PC-9 (cell line): ENCODE data around the gene PLCB3. TPM values are rescaled to one million over a fixed set of nuclear protein-coding genes. Genes with fewer than 3 reads are reported as not detected.

ENCODE experiments used
- BruUV-seq: library from RNA; stranded (reverse); fragments of 400-500 nt; replicated peaks from 2 replicates; lab custom pipeline; 2021; lab: Mats Ljungman, UMichigan
- CTCF ChIA-PET: fragments of 300-600 bp; sonication (Branson Sonifier 250); formaldehyde crosslinking; loops from one replicate; lab custom pipeline; 2022; ENCODE audit warnings: antibody characterized with exemption; lab: Charles Lee
- POLR2A ChIA-PET: fragments of 300-600 bp; sonication (Branson Sonifier 250); formaldehyde crosslinking; loops from one replicate; lab custom pipeline; 2022; ENCODE audit warnings: antibody characterized with exemption; ENCODE audit not compliant: unreplicated experiment; lab: Charles Lee
- DNase-seq, 2 experiments: peaks; one replicate each; pipeline versions ENCODE4 v3.0.0 to v3.0.0-alpha.2; 2015 to 2022; ENCODE audit warnings: mixed read lengths in 1 of 2
- H2AFZ ChIP-seq: fragments of 200-600 bp; sonication (generic); 2 replicates; pipeline ENCODE4 v1.8.1; 2017; ENCODE audit warnings: antibody characterized with exemption
- H3F3A ChIP-seq: fragments of 200-600 bp; sonication (generic); 2 replicates; pipeline ENCODE4 v1.8.1; 2017; ENCODE audit warnings: antibody characterized with exemption, mild to moderate bottlenecking, low read depth; ENCODE audit not compliant: insufficient read depth
- H3K27ac ChIP-seq: fragments of 200-600 bp; sonication (generic); 2 replicates; pipeline ENCODE4 v1.6.1; 2016; ENCODE audit warnings: mixed run types
- H3K27me3 ChIP-seq: fragments of 200-600 bp; sonication (generic); 2 replicates; pipeline ENCODE4 v1.6.1; 2016; ENCODE audit warnings: low read depth, mixed run types; ENCODE audit not compliant: insufficient read depth
- H3K36me3 ChIP-seq: fragments of 200-600 bp; sonication (generic); 2 replicates; pipeline ENCODE4 v1.6.1; 2016; ENCODE audit warnings: low read depth, mixed run types
- H3K4me1 ChIP-seq: fragments of 200-600 bp; sonication (generic); replicated peaks from 2 replicates; pipeline ENCODE4 v1.6.1; 2016; ENCODE audit warnings: mixed run types; ENCODE audit not compliant: insufficient read depth
- H3K4me2 ChIP-seq: fragments of 200-600 bp; sonication (generic); 2 replicates; pipeline ENCODE4 v1.6.1; 2017; ENCODE audit warnings: mixed run types
- H3K4me3 ChIP-seq: fragments of 200-600 bp; sonication (generic); 2 replicates; pipeline ENCODE4 v1.6.1; 2016; ENCODE audit warnings: mixed run types
- H3K79me2 ChIP-seq: fragments of 200-600 bp; sonication (generic); 2 replicates; pipeline ENCODE4 v1.6.1; 2017; ENCODE audit warnings: low read depth, mixed run types
- H3K9me2 ChIP-seq: fragments of 200-600 bp; sonication (generic); 2 replicates; pipeline ENCODE4 v1.8.1; 2017; ENCODE audit warnings: mild to moderate bottlenecking; ENCODE audit not compliant: insufficient read depth
- H3K9me3 ChIP-seq: fragments of 200-600 bp; sonication (generic); 2 replicates; pipeline ENCODE4 v1.8.1; 2016; ENCODE audit warnings: low read depth; ENCODE audit not compliant: insufficient read depth
- H4K20me1 ChIP-seq: fragments of 200-600 bp; sonication (generic); 2 replicates; pipeline ENCODE4 v1.8.1; 2017; ENCODE audit not compliant: insufficient read depth
- EZH2 ChIP-seq: fragments of 200-600 bp; sonication (generic); IDR thresholded peaks from 2 replicates; pipeline ENCODE4 v1.8.0; 2017; ENCODE audit warnings: antibody characterized with exemption, low read depth
- intact Hi-C: fragments of 100-400 bp; cut with micrococcal nuclease; formaldehyde crosslinking; loops from one replicate; pipeline ENCODE4 v1.10.0; 2022; ENCODE audit not compliant: unreplicated experiment
- total RNA-seq: library from RNA; stranded (reverse); gene quantifications from 2 replicates; pipeline ENCODE4 v1.2.3, GENCODE V29; 2021
- TF ChIP-seq, protein P1 (sequence below): fragments of 200-600 bp; sonication (generic); conservative IDR thresholded peaks from 2 replicates; pipeline ENCODE4 v1.6.1; 2017; ENCODE audit warnings: mixed run types, antibody characterized with exemption, mild to moderate bottlenecking, moderate library complexity

Gene PLCB3
- total RNA-seq, 1 experiment from 2014 or later, result 79.6 TPM

DNA sequence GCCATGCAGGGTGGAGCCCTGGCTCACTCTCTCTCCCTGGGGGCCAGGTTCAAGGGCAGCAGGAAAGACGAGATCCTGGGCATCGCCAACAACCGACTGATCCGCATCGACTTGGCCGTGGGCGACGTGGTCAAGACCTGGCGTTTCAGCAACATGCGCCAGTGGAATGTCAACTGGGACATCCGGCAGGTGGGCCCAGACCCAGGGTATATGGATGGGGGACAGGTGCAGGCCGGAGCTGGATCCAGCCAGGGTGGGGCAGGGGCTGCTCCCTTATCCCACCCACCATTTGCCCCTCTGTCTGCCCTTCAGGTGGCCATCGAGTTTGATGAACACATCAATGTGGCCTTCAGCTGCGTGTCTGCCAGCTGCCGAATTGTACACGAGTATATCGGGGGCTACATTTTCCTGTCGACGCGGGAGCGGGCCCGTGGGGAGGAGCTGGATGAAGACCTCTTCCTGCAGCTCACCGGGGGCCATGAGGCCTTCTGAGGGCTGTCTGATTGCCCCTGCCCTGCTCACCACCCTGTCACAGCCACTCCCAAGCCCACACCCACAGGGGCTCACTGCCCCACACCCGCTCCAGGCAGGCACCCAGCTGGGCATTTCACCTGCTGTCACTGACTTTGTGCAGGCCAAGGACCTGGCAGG is 28.2 kb upstream of the PLCB3 start:
- H3K9me3 ChIP-seq, result no peaks in the 10 kb centered on the region
- ChIA-PET POLR2A (no interaction called here), CTCF (interaction anchor here (0.6 kb wide), 2 partner anchors 133 to 277 kb away, joined by 6 to 7 read pairs; no protein-coding TSS in a partner anchor)
- H3K27ac ChIP-seq, result no peak overlapping the region
- H2AFZ ChIP-seq, result no peak overlapping the region
- no peak overlapping the region for H3K4me2 ChIP-seq
- H3K27me3 ChIP-seq, result no peaks in the 10 kb centered on the region
- no peaks in the 10 kb centered on the region for H3K36me3 ChIP-seq
- H4K20me1 ChIP-seq, result peaks cover 3% of the 10 kb centered on the region
- no peak for TF ChIP-seq EZH2
- H3F3A ChIP-seq, result peaks cover 19% of the 10 kb centered on the region
- peaks cover 32% of the 10 kb centered on the region for H3K79me2 ChIP-seq
- no peak for DNase-seq
- no peaks in the 10 kb centered on the region for H3K9me2 ChIP-seq
- peaks cover 20% of the 10 kb centered on the region for H3K4me1 ChIP-seq
- no TSS peak for BruUV-seq
- intact Hi-C loops, result no loop called here
- H3K4me3 ChIP-seq, result no peak overlapping the region

DNA sequence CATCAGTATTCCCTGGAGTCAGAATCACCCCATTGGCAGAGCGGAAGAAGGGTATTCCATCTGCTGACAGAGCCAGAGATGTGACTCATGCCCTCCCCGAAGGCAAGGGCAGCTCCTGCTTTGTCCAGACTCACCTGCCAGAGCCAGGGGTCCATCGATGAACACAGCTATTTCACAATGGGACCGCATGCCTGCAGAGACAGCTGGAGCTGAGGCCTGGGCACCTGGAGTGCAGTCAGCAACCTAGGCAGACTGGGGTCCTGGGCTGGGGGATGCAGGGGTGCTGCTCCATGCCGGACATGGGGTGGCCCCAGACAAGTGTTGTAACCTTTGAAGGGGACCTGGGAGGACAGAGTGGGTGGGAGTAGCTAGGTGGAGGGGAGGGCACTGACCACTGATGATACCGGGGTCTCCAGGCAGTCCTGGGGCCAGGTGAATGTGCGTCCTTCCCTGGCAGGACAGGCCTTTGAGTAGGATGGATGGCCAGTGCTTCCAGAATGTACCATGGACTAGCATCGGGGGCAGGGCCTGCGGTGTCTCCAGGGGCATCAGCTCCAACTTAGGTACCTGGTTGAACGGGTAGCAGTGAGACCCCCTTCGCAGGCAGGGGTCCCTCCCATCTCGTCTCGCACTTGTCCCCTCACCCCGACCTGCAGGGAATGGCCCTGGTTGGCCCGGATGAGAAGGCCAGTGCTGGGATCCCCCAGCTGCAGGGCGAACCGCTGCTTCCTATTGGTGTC is 27.0 kb upstream of the PLCB3 start:
- no peak overlapping the region; the same call in 1 of the 2 replicates for H3K4me2 ChIP-seq
- no peak overlapping the region for H3K27ac ChIP-seq
- no peak overlapping the region for H2AFZ ChIP-seq
- H3F3A ChIP-seq, result peaks cover 23% of the 10 kb centered on the region
- CTCF ChIA-PET, result interaction anchor here (0.5 to 1.3 kb wide), 2 partner anchors 20 to 191 kb away, joined by 3 read pairs; no protein-coding TSS in a partner anchor
- no peaks in the 10 kb centered on the region for H3K27me3 ChIP-seq
- H3K9me2 ChIP-seq, result no peaks in the 10 kb centered on the region
- H3K36me3 ChIP-seq, result no peaks in the 10 kb centered on the region
- H3K4me1 ChIP-seq, result peaks cover 22% of the 10 kb centered on the region
- peaks cover 34% of the 10 kb centered on the region for H3K79me2 ChIP-seq
- DNase-seq, result peak in 1 of 2 experiments; percentile 34
- H4K20me1 ChIP-seq, result peaks cover 3% of the 10 kb centered on the region
- intact Hi-C loops, result no loop called here
- H3K9me3 ChIP-seq, result no peaks in the 10 kb centered on the region
- no peak overlapping the region for H3K4me3 ChIP-seq
- no peak for TF ChIP-seq EZH2
- TF ChIP-seq, protein P1, sequence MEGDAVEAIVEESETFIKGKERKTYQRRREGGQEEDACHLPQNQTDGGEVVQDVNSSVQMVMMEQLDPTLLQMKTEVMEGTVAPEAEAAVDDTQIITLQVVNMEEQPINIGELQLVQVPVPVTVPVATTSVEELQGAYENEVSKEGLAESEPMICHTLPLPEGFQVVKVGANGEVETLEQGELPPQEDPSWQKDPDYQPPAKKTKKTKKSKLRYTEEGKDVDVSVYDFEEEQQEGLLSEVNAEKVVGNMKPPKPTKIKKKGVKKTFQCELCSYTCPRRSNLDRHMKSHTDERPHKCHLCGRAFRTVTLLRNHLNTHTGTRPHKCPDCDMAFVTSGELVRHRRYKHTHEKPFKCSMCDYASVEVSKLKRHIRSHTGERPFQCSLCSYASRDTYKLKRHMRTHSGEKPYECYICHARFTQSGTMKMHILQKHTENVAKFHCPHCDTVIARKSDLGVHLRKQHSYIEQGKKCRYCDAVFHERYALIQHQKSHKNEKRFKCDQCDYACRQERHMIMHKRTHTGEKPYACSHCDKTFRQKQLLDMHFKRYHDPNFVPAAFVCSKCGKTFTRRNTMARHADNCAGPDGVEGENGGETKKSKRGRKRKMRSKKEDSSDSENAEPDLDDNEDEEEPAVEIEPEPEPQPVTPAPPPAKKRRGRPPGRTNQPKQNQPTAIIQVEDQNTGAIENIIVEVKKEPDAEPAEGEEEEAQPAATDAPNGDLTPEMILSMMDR, result no peak
- no TSS peak for BruUV-seq
- POLR2A ChIA-PET, result interaction anchor here (0.6 kb wide), 2 partner anchors 23 to 28 kb away, joined by 6 to 7 read pairs; no protein-coding TSS in a partner anchor

DNA sequence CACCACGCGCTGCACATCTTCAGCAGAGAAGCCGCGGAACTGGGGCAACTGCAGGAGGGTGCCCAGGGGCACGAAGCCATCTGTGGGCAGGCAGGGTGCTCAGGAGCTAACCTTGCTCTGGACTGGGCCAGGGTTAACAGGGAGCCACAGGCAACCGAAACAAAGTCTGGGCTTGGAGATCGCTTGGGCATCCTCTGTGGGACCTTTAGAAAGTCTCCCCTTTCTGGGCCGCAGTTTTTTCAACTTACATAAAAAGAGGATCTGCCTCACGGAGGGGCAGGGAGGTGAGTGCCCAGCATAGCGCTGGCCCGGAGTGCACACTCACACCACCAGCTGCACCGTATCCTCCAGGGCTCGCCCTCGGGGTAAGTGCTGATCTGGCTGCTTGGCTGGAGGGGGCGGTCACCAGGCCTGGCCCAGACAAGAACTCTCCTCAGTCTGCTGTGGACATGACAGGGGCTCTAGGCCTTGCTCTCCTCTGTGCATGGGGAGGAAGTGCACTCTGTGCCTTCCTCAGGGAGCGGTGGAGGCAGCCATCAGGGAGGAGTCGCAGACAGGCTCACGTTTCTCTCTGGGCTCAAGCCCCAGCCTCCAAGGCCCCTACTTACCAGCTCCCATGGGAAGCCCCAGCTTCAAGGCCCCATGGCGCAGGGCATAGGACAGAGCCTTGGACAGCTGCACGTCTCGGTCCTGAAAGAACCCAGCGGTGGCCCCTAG is 26.3 kb upstream of the PLCB3 start:
- Histone ChIP-seq H3F3A (peaks cover 30% of the 10 kb centered on the region), H4K20me1 (peaks cover 3% of the 10 kb centered on the region), H3K36me3 (no peaks in the 10 kb centered on the region), H3K9me2 (no peaks in the 10 kb centered on the region), H3K4me2 (peak overlapping the region; percentile 99), H3K27ac (no peak overlapping the region), H2AFZ (no peak overlapping the region), H3K4me1 (peaks cover 27% of the 10 kb centered on the region), H3K27me3 (no peaks in the 10 kb centered on the region), H3K9me3 (no peaks in the 10 kb centered on the region), H3K4me3 (peak overlapping the region; percentile 98), H3K79me2 (peaks cover 34% of the 10 kb centered on the region)
- DNase-seq, result no peak
- ChIA-PET CTCF (interaction anchor here (1.3 kb wide), 1 partner anchor 20 kb away, joined by 3 read pairs; no protein-coding TSS in a partner anchor), POLR2A (no interaction called here)
- TF ChIP-seq, protein P1, result no peak
- TF ChIP-seq EZH2, result no peak
- no TSS peak for BruUV-seq
- intact Hi-C loops, result no loop called here
